ENCODE data around the gene RNF213.

The RNF213 gene

DNA sequence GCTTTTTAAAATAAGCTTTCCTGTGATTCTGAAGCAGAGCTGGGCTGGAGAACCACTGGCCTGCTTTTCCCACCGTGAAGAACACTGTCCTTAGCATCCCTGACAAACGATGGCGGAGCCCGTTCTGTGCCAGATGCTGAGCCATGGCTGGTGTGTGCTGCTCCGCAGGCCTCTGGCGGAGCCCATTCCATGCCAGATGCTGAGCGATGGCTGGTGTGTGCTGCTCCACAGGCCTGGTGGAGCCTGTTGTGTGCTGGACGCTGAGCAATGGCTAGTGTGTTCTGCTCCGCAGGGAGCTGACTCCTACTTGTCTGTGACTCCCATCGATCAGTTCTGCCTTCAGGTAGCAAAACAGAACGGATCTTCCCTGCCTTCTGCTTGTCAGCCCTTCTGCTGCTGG lies 158.6 kb downstream of the RNF213 start:
- POLR2A ChIA-PET, result no interaction called here
- no peak for TF ChIP-seq CTCF (IDR thresholded peaks at IDR 0.05; ENCODE audit: insufficient read depth, low read length, missing control alignments)
- CTCF ChIA-PET, result interaction anchor here (0.7 to 1.4 kb wide), 4 partner anchors 9 to 158 kb away, joined by 3 to 5 read pairs (median 4); no protein-coding TSS in a partner anchor
- no peak overlapping the region for H3K4me3 ChIP-seq (ENCODE audit: low read depth, low read length)
- DNase-seq (ENCODE audit: low read depth, low spot score), result no peak

DNA sequence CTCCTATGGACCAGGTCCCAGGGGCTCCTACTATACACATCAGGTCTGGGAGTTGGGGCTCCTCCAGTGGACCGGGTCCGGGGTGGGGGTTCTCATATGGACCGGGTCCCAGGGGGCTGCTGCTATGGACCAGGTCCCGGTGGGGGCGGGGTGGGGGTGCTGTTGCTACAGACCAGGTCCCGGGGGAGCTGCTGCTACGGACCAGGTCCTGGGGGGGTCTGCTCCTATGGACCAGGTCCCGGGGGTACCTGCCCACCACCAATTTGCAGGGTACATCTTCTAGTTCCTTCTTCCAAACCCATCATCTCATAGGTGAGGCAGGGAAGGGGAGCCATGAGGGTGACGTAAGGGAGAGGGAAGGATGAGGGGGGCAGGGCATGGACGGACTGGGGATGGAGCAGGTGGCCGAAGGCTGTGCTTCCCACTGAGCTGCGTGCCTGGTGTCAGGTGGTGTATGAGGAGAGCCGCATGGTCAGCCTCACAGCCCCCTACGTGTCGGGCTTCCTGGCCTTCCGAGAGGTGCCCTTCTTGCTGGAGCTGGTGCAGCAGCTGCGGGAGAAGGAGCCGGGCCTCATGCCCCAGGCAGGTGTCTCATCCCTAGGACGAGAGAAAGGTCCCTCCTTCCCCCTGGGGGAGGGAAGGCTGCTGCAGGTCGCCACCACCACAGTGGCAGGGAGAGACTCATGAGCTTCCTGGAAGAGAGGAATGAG lies 160.9 kb downstream of the RNF213 start:
- CTCF ChIA-PET, result no interaction called here
- DNase-seq (ENCODE audit: low read depth, low spot score), result no peak
- H3K4me3 ChIP-seq (ENCODE audit: low read depth, low read length), result no peak overlapping the region
- POLR2A ChIA-PET, result no interaction called here
- TF ChIP-seq CTCF (IDR thresholded peaks at IDR 0.05; ENCODE audit: insufficient read depth, low read length, missing control alignments), result no peak

DNA sequence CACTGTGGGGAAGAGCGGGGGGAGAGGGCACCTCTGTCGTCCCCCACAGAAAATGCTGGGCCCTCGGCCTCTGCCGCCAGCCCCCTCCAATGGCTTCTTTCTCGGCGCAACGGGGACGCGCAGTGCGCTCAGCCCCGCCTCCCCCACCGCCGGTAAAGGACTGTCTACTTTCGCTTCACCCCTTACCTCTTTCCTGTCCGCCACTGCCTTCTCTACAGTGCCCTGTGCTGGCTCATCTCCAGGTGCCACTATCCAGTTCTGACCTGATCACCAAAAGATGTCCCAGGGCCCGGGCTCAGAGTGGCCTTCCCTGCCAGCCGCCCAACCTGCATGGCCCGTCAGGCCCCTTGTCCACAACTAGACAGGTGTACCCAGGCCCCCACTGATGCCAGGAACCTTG lies 161.6 kb downstream of the RNF213 start:
- CTCF ChIA-PET, result no interaction called here
- POLR2A ChIA-PET, result no interaction called here
- no peak for TF ChIP-seq CTCF (IDR thresholded peaks at IDR 0.05; ENCODE audit: insufficient read depth, low read length, missing control alignments)
- H3K4me3 ChIP-seq (ENCODE audit: low read depth, low read length), result no peak overlapping the region
- no peak for DNase-seq (ENCODE audit: low read depth, low spot score)

DNA sequence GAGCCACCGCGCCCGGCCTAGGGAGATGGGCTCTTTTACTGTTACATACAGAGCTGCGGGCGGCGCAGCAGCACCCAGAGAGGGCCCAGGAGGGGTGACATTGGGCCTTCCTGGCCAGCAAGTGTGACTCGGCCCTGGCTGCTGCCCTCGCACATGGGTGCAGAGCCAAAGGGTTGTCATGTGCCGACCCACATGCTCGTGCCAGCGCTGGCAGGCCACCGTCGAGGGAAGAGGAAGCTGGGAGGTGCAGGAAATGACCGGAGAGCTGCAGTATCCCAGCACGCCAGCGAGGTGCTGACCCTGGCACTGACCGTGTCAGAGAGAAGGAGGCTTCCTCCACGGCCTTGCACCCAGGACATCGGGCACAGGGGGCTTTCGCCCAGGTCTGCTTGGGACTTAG lies 162.3 kb downstream of the RNF213 start:
- CTCF ChIA-PET, result interaction anchor here (1.3 to 9.1 kb wide), 2 partner anchors 150 to 556 kb away, joined by 4 to 140 read pairs; no protein-coding TSS in a partner anchor

DNA sequence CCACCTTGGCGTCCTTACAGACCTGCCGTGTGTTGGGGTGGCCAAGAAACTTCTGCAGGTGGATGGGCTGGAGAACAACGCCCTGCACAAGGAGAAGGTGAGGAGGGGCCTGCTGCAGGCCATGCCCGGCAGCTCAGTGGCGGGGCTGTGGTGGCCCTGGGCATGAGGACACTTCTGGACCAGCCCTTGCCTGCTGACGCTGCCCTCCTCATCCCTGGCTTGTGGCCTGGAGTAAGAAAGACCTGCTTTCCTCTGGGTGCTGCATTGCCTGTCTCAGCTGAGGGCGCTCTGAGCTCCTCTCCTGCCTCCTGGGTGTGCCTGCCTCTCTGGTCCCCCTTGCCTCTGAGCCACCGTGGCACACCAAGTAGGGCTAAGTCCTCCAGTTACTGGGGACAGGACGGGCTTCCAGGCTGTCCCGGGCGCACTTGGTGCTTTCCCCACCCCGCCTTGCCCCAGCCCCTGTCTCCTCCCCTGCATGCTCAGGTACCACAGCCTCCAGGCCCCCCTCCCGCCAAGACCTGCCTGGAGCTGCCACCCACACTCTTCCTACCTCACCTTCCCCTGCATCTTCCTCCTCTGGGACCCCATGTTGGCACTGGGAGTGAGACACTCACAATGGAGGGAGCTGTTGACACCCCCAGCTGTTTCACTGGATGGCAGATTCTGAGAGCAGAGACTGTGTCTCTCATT lies 163.0 kb downstream of the RNF213 start:
- ChIA-PET POLR2A (no interaction called here), CTCF (interaction anchor here (1.0 to 9.1 kb wide), 5 partner anchors 15 to 560 kb away, joined by 3 to 140 read pairs (median 5); no protein-coding TSS in a partner anchor)
- DNase-seq (ENCODE audit: low read depth, low spot score), result no peak
- H3K4me3 ChIP-seq (ENCODE audit: low read depth, low read length), result no peak overlapping the region
- no peak for TF ChIP-seq CTCF (IDR thresholded peaks at IDR 0.05; ENCODE audit: insufficient read depth, low read length, missing control alignments)

More for the DNA sequence above, 162.3 kb downstream of the RNF213 start:
- TF ChIP-seq CTCF (IDR thresholded peaks at IDR 0.05; ENCODE audit: insufficient read depth, low read length, missing control alignments), result no peak
- no peak for DNase-seq (ENCODE audit: low read depth, low spot score)
- H3K4me3 ChIP-seq (ENCODE audit: low read depth, low read length), result no peak overlapping the region
- POLR2A ChIA-PET, result no interaction called here

DNA sequence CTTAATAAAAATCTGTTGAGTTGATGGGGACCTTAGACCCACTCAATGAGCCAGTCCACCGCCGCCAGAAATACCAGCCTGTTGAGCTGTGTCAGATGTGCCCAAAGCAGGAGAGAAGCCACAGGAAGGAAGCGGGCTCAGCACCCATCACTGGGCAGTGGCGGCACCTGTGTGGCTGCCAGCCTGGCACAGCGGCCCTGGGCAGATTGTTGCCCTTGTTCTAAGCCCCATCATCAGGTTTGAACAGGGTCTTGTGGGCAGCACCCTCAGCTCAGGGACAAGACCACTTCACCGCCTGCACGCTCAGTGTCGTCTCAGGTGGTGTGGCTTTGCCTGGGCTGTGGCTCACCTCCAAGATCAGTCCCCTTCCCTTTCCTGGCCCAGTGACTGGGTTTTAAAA lies 163.6 kb downstream of the RNF213 start:
- H3K4me3 ChIP-seq (ENCODE audit: low read depth, low read length), result no peak overlapping the region
- DNase-seq (ENCODE audit: low read depth, low spot score), result no peak
- no peak for TF ChIP-seq CTCF (IDR thresholded peaks at IDR 0.05; ENCODE audit: insufficient read depth, low read length, missing control alignments)
- ChIA-PET CTCF (interaction anchor here (0.8 to 9.1 kb wide), 10 partner anchors 9 to 562 kb away, joined by 3 to 140 read pairs (median 5); partner anchors contain the start of gene ENDOV), POLR2A (no interaction called here)

All from AG04449 (cell line).